Activated T-cell treated with anti-CD3 and anti-CD28 coated beads for 24 hours (primary cell): ENCODE data around the gene THAP4.

Experiments
- DNase-seq: peaks from one replicate; pipeline ENCODE4 v3.0.0-alpha.2; 2020; ENCODE audit warnings: low read depth

Gene THAP4

GRCh38 chr2:241638940-241639339, 2.0 kb upstream of the THAP4 start:
- DNase-seq: no peak

DNA sequence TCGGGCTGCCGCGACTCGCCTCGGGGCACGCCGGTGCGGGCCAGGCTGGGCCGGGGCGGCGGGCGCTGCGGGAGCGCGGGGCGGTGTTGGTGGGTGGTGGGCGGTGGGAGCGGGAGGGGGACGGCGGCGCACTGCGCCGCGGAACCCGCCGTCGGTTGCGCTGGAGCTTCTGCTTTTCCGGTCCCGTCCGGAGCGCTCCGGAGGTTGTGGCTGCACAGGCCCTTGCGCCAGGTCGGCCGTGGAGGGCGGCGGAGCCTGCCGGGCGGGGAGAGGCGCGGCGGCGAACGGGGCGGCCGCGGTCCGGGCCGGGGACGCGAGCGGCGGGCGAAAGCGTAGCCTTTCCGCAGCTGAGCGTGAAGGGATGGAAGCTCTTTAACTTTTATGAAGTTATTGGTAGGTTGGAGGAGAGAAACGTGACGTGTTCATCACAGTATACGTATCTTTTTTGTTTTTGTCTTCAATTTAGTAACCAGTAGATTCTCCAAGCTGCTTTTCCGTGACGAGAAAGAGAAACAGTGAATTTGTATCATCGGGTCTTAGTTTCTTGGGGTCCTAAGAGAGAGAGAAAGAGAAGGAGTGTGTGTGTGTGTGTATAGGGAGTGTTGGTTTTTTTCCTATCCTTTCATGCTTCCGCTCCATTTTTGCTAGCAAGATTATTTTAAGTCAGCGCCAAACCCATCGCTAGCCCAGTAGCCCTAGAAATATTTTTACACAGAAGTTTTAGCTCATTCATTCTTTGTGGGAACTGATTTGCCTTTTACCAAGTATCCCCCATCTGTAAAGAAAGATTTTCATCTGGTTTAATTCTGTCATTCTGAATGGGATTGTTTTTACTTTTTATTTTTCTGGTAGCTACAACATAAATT, 1.1 kb upstream of the THAP4 start:
- no peak for DNase-seq

GRCh38 chr2:241636182-241637017, 558 bp downstream of the THAP4 start:
- peak; percentile 7 for DNase-seq

DNA sequence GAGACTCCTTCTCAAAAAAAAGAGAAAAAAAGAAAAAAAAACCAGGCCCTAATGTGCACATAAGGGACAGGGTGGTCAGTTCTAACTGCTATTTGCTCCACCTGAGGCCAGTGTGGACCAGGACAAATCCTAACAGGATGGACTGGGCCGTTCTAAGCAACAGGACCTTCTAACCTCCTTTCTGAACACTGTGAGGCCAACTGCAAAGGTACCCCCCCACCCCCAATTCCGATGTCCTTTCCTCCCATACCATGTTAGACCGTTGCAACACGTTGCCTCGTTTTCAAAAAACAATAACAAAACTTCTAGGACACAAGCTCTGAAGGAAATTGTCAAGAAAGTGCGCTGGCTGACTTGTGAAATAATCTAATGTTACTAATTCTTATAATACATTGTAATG, 1.2 kb downstream of the THAP4 start:
- no peak for DNase-seq

DNA sequence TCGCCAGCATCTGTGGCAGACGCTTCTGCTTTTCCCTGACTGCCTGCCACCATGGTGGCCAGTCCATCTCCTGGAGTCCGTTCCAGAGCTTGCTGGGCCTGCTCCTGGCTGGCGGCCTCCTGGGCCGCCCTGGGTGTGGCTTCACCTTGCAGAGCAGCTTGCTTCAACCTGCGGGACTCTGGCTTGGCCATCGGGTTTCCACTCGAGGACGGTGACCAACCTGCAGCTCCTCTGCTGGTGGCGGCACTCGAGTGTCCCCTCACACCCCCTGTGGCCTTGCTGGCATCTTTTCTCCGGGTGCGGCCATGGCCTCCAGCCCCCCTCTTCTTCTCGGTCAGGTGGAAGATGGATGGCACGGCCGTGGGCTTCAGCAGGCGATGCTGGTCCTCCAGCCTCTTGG, 3.4 kb downstream of the THAP4 start:
- no peak for DNase-seq

DNA sequence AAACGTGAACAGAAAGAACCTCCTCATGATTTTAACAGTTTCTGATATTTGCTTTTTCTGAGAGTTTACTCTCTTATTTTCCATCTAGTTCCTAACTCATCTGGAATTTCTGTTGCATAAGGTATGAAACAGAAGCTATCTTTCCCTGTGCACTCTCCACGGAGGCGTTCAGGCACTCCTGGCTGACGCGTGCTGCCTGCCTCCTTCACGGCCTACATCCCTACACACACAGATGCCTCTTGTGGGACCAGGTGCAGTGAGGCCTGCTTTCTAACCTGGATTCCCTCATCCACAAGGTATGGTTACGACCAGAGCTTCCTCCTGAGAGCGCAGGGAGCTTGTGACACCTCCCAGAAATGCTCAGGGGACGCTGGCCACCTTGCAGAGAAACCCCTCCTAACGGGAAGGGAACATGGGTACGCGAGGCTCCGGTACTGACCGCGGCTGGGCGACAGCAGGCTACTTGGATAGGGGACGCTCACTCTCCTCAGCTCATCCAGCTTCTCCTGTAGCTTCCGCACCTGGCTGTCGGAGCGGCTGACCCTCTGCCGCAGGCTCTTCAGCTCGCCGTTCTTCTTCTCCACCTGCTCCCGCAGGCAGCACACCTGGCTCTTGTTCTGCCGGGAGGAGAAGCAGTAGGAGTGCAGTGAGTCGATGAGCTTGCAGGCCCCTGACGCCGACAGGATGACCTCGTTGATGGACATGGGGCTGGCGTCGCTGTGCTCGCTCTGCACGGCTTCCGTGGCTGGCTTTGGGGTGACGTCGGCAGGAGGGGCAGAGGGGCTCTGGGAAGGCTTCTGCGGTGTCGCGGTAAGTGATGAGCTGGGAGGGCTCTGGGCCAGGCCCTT, 4.3 kb downstream of the THAP4 start:
- DNase-seq: no peak

DNA sequence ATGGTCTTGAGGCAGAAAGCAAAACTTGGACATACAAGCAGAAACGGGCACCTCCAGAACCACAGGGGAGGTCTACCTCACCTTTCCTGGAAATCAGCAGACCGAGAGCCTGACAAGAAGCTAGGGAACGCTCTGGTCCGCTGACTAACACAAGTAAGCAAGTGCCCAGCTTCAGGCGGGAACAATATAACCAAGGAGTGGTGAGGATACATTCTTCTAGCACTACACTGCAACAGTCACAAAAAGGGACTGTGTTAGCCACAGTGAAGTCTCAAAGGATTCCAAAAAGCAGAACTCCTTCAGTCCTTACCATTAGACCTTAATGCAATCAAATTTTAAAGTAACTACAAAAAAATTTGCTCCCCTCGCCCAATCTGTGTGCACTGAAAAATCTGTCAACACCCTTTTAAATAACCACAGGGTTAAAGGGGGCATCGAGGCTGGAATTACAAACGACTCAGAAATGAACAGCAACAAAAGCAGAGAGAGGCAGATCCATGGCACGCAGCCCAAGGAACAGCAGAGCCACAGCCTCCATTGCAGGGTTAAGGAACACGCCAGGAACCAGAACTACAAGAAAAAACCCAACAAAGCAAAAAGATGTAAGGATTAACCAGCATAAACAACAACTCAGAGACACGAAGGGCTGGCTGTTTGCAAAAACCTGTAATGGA, 7.1 kb downstream of the THAP4 start:
- DNase-seq: no peak

- DNase-seq: no peak
Measured at GRCh38 chr2:241627675-241628074, 9.3 kb downstream of the THAP4 start.

DNA sequence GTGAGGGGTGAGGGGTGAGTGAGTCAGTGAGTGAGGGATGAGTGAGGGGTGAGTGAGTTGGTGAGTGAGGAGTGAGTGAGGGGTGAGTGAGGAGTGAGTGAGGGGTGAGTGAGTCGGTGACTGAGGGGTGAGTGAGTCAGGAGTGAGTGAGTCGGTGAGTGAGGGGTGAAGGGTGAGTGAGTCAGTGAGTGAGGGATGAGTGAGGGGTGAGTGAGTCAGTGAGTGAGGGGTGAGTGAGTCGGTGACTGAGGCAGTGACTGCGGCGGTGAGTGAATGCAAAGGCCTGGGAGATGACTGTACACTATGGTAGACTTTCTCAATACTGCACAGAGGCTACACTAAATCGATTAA, 16.6 kb downstream of the THAP4 start:
- DNase-seq: peak; percentile 54

DNA sequence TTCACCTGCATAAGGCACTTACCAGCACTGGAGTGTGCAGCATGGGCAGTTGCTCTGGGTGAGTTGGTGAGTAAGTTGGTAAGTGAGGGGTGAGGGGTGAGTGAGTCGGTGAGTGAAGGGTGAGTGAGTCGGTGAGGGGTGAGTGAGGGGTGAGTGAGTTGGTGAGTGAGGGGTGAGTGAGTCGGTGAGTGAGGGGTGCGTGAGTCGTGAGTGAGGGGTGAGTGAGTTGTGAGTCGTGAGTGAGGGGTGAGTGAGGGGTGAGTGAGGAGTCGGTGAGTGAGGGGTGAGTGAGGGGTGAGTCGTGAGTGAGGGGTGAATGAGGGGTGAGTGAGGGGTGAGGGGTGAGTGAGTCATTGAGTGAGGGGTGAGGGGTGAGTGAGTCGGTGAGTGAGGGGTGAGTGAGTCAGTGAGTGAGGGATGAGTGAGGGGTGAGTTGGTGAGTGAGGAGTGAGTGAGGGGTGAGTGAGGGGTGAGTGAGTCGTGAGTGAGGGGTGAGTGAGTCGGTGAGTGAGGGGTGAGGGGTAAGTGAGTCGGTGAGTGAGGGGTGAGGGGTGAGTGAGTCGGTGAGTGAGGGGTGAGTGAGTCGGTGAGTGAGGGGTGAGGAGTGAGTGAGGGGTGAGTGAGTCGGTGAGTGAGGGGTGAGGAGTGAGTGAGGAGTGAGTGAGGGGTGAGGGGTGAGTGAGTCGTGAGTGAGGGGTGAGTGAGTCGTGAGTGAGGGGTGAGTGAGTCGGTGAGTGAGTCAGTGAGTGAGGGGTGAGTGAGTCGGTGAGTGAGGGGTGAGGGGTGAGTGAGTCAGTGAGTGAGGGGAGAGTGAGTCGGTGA, 17.1 kb downstream of the THAP4 start:
- DNase-seq: peak; percentile 7

DNA sequence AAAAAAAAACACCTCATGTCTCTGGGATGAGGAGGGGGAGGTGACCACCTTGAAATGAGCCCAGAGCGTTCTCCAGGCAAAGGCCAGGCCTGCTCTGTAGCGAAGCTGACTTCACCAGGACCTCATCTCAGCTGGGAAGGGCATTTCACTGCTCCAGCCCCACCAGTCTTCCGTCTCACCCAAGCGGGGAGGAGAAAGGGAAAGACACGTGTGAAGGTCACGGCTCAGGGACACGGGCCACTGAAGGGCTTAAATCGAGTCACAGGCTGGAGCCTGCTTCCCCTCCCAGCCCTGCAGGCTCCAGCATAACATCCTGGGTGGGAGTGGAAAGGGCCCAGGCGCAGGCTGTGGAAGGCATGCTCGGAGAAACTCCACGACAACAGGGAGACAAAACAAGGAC, 18.1 kb downstream of the THAP4 start:
- DNase-seq: no peak

DNA sequence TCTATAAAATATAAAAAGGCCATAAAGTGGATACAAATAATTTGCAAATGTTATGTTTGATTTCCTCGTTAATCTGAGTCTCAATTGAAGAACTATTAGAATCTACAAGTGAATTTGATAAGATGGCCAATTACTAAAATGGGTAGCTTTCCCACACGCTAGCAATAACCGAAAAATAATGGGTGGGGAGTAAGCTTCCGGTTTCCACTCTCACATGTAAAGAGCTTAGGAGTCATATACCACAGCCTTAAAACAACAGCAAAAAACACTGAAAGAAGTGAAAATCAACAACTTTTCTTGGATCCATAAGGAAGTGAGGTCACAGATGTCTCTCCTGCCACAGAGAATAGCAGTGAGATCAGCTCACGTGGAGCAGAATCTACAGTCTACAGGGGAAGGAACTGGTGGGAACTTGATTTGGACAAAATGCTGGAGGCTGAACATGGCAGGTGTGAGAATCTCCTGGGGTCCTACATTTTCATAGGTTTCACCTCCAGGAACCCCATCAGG, 18.6 kb downstream of the THAP4 start:
- no peak for DNase-seq

GRCh38 chr2:241617431-241618154, 19.4 kb downstream of the THAP4 start:
- no peak for DNase-seq

GRCh38 chr2:241616168-241617125, 20.5 kb downstream of the THAP4 start:
- no peak for DNase-seq

DNA sequence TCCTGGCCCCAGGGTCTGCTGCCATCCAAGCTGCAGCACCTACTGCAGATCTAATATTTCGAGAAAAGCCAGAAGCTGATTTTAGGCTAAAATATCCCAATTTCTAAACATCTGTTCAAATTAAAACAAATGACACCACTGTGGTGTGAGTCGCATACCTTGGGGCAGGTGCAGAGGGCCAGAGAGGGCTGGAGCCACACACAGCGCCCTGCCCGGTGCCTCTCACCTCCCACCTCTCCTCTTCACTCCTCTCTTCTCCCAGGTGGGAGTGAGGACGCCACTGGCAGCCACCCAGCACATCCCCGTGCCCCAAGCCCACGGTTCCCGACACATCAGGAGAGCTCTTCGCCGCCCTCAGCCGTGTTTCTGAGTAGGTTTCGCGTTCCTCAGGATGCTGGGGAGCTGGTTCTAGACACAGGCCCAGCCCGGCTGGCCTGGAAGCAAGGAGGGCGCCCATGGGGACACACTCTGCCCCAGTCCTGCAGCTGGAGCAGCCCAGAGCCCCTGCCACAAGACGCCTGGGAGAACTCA, 21.4 kb downstream of the THAP4 start:
- no peak for DNase-seq

DNA sequence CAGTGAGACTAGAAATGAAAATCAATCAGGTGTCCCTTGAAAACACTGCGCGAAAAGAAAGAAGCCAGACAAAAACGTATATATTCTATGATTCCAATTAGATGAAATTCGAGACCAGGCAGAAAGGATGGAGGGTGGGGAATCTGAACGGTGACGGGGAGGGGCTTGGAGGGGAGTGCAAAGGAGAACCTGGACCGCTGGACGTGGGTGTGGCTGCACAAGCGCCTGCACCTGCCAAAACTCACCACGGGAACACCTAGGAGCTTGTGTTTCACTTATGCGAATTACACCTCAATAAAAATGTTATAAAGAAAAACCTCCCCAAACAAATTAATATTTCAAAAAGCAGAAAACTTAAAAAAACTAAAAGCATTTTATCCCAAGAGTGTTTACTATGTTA, 21.9 kb downstream of the THAP4 start:
- no peak for DNase-seq

- DNase-seq: no peak
Measured at GRCh38 chr2:241613017-241613780, 23.8 kb downstream of the THAP4 start.
